Effector CD8-positive, alpha-beta T cell (primary cell): ENCODE results near the gene CDC73.

Experiments used
- DNase-seq: peaks from one replicate; lab custom pipeline; 2025; lab: John Stamatoyannopoulos, UW
- total RNA-seq, 4 experiments: gene quantifications; one replicate each; lab custom pipeline; 2026; lab: John Stamatoyannopoulos, UW

CDC73 gene
- 70.5 to 89.7 (median 72.4) reads per million in 4 experiments for total RNA-seq

GRCh38 chr1:193121616-193122593 is at the start of gene CDC73:
Gene CDC73 (plus strand): TSS chr1:193122031. CDS start chr1:193122201, 170 bp downstream.
- DNase-seq: peak; percentile 98

GRCh38 chr1:193077991-193078390 is 43.8 kb upstream of the CDC73 start:
- no peak for DNase-seq

GRCh38 chr1:193079187-193079586 is 42.6 kb upstream of the CDC73 start:
- no peak for DNase-seq

- no peak for DNase-seq
These were observed 38.3 kb upstream of the CDC73 start for GRCh38 chr1:193083365-193084088.

GRCh38 chr1:193085263-193085662 is 36.6 kb upstream of the CDC73 start:
- DNase-seq: no peak

- no peak for DNase-seq
These were observed 35.5 kb upstream of the CDC73 start for GRCh38 chr1:193086342-193086741.

GRCh38 chr1:193087893-193088292 is 33.9 kb upstream of the CDC73 start:
- DNase-seq: no peak

- no peak for DNase-seq
These were observed 31.0 kb upstream of the CDC73 start for GRCh38 chr1:193090865-193091264.

GRCh38 chr1:193094112-193094511 is 27.7 kb upstream of the CDC73 start:
- DNase-seq: no peak

- DNase-seq: no peak
These were observed 19.2 kb upstream of the CDC73 start for GRCh38 chr1:193102662-193103061.

- DNase-seq: no peak
These were observed 17.9 kb upstream of the CDC73 start for GRCh38 chr1:193103759-193104501.

- DNase-seq: no peak
These were observed 17.3 kb upstream of the CDC73 start for GRCh38 chr1:193104502-193104906.

GRCh38 chr1:193104907-193105820 is 16.7 kb upstream of the CDC73 start, which contains the start of gene GLRX2:
Gene GLRX2 (minus strand): TSS chr1:193105414. CDS start chr1:193105382, 32 bp downstream.
- peak; percentile 38 for DNase-seq

GRCh38 chr1:193105821-193106177 is 16.0 kb upstream of the CDC73 start:
- no peak for DNase-seq

- DNase-seq: no peak
These were observed 13.4 kb upstream of the CDC73 start for GRCh38 chr1:193108471-193108870.

- DNase-seq: no peak
These were observed 12.2 kb upstream of the CDC73 start for GRCh38 chr1:193109619-193110018.

GRCh38 chr1:193110246-193110645 is 11.6 kb upstream of the CDC73 start:
- no peak for DNase-seq

GRCh38 chr1:193110864-193111263 is 11.0 kb upstream of the CDC73 start:
- no peak for DNase-seq

GRCh38 chr1:193111641-193112090 is 10.2 kb upstream of the CDC73 start:
- no peak for DNase-seq

- no peak for DNase-seq
These were observed 8.4 kb upstream of the CDC73 start for GRCh38 chr1:193113258-193113991.
